ENCODE data around the gene SMARCA2.

GRCh38 chr9:2029666-2030170 is 14.6 kb downstream of the SMARCA2 start:
- TF ChIP-seq TEAD4 (IDR thresholded peaks at IDR 0.05), result no peak
- no peak for TF ChIP-seq ZBTB7A (IDR thresholded peaks at IDR 0.05; ENCODE audit: low read depth)
- no peak for TF ChIP-seq REST (IDR thresholded peaks at IDR 0.05; ENCODE audit: low read depth)

All from Ishikawa (cell line).